SK-N-SH (cell line): ENCODE data around the gene NCOA5. TPM values are rescaled to one million over a fixed set of nuclear protein-coding genes. Genes with fewer than 3 reads are reported as not detected.

Experiments
- CTCF ChIA-PET: fragments of 300-600, 350-600 bp; formaldehyde crosslinking; extraction: SDS; loops from one replicate; lab custom pipeline; 2021; lab: Yijun Ruan, JAX
- POLR2A ChIA-PET: fragments of 350-600 bp; sonication (Branson Sonifier 250); formaldehyde crosslinking; extraction: SDS; loops from one replicate; lab custom pipeline; 2020; ENCODE audit warnings: antibody characterized with exemption, inconsistent platforms; lab: Yijun Ruan, JAX
- DNase-seq: peaks from one replicate; pipeline ENCODE4 v3.0.0; 2012
- H2AFZ ChIP-seq: fragments of 200-600 bp; sonication (generic); 2 replicates; pipeline ENCODE4 v1.8.1; 2016; ENCODE audit warnings: antibody characterized with exemption, mild to moderate bottlenecking, low read depth
- H3F3A ChIP-seq: fragments of 200-600 bp; sonication (generic); replicated peaks from 2 replicates; pipeline ENCODE3; 2016; ENCODE audit warnings: antibody characterized with exemption, mild to moderate bottlenecking; ENCODE audit not compliant: insufficient read depth
- H3K27ac ChIP-seq, 2 experiments: fragments of 200-500 bp in 1 of 2; fragments of 200-600 bp in 1 of 2; sonication (Bioruptor generic) in 1 of 2; sonication (generic), shearing (Covaris generic) in 1 of 2; 2 replicates each; pipeline versions ENCODE4 v1.5.1 to v1.6.1; 2014 to 2016; ENCODE audit warnings: low read depth in 2 of 2, inconsistent platforms in 1 of 2, low read length in 1 of 2, mild to moderate bottlenecking in 1 of 2, mixed read lengths in 1 of 2
- H3K27me3 ChIP-seq: fragments of 200-600 bp; sonication (generic), shearing (Covaris generic); 2 replicates; pipeline ENCODE4 v1.6.1; 2016; ENCODE audit warnings: mixed run types; ENCODE audit not compliant: insufficient read depth
- H3K36me3 ChIP-seq, 2 experiments: fragments of 200-500 bp in 1 of 2; fragments of 200-600 bp in 1 of 2; sonication (Bioruptor generic) in 1 of 2; sonication (generic) in 1 of 2; replicated peaks in 1 of 2; 2 replicates each; pipeline versions ENCODE3 to v1.5.1; 2014 to 2016; ENCODE audit warnings: low read length in 1 of 2, mild to moderate bottlenecking in 1 of 2; ENCODE audit not compliant: insufficient read depth in 2 of 2, control insufficient read depth in 1 of 2
- H3K4me1 ChIP-seq, 2 experiments: fragments of 200-500 bp in 1 of 2; fragments of 200-600 bp in 1 of 2; sonication (Bioruptor generic) in 1 of 2; sonication (generic), shearing (Covaris generic) in 1 of 2; 2 replicates each; pipeline versions ENCODE4 v1.5.1 to v1.6.1; 2014 to 2016; ENCODE audit warnings: low read depth in 1 of 2, low read length in 1 of 2, mixed run types in 1 of 2; ENCODE audit not compliant: insufficient read depth in 2 of 2, control insufficient read depth in 1 of 2
- H3K4me2 ChIP-seq: fragments of 200-600 bp; sonication (generic), shearing (Covaris generic); 2 replicates; pipeline ENCODE4 v1.6.1; 2017; ENCODE audit warnings: mixed run types
- H3K4me3 ChIP-seq, 2 experiments: fragments of 200-500 bp in 1 of 2; fragments of 200-600 bp in 1 of 2; sonication (Bioruptor generic) in 1 of 2; sonication (generic), shearing (Covaris generic) in 1 of 2; 2 replicates each; pipeline versions ENCODE4 v1.5.1 to v1.8.1; 2014 to 2016; ENCODE audit warnings: low read depth in 2 of 2, inconsistent platforms in 1 of 2, low read length in 1 of 2, mild to moderate bottlenecking in 1 of 2, mixed read lengths in 1 of 2, moderate library complexity in 1 of 2
- H3K79me2 ChIP-seq: fragments of 200-600 bp; sonication (generic); 2 replicates; pipeline ENCODE4 v1.8.1; 2017; ENCODE audit warnings: mild to moderate bottlenecking; ENCODE audit not compliant: insufficient read depth
- H3K9ac ChIP-seq: fragments of 200-600 bp; sonication (generic); 2 replicates; pipeline ENCODE4 v1.6.1; 2017; ENCODE audit warnings: mixed run types
- H3K9me2 ChIP-seq: fragments of 200-600 bp; sonication (generic); 2 replicates; pipeline ENCODE4 v1.6.1; 2017; ENCODE audit warnings: mixed run types
- H3K9me3 ChIP-seq: fragments of 200-600 bp; sonication (generic); 2 replicates; pipeline ENCODE4 v1.6.1; 2017; ENCODE audit warnings: mixed run types, mild to moderate bottlenecking, moderate library complexity
- H4K20me1 ChIP-seq: fragments of 200-600 bp; sonication (generic); 2 replicates; pipeline ENCODE4 v1.6.1; 2017; ENCODE audit warnings: mild to moderate bottlenecking, mixed run types; ENCODE audit not compliant: insufficient read depth
- CHD2 ChIP-seq: fragments of 150-350 bp; IDR thresholded peaks from 2 replicates; pipeline ENCODE4 v1.6.1; 2018; ENCODE audit warnings: low read length; ENCODE audit not compliant: partially characterized antibody
- FOXJ3 ChIP-seq: sonication (generic); formaldehyde crosslinking; IDR thresholded peaks from 2 replicates; pipeline ENCODE4 v1.5.1; 2020; ENCODE audit warnings: mild to moderate bottlenecking, missing genetic modification reagents
- FOXM1 ChIP-seq: IDR thresholded peaks from 2 replicates; pipeline ENCODE4 v1.4.0; 2012; ENCODE audit warnings: low read depth, mild to moderate bottlenecking
- GABPA ChIP-seq: IDR thresholded peaks from 2 replicates; pipeline ENCODE4 v1.4.0; 2012; ENCODE audit warnings: low read depth, mild to moderate bottlenecking
- GATA2 ChIP-seq: sonication (generic); formaldehyde crosslinking; IDR thresholded peaks from 2 replicates; pipeline ENCODE4 v1.5.0; 2020; ENCODE audit warnings: mild to moderate bottlenecking, missing genetic modification reagents
- MEF2A ChIP-seq: IDR thresholded peaks from 2 replicates; pipeline ENCODE4 v1.4.0; 2012; ENCODE audit warnings: low read depth, borderline replicate concordance
- MXI1 ChIP-seq: IDR thresholded peaks from 2 replicates; pipeline ENCODE4 v1.6.1; 2012; ENCODE audit warnings: mild to moderate bottlenecking, low read depth, low read length, improper control_type of control experiment
- PBX3 ChIP-seq: IDR thresholded peaks from 2 replicates; pipeline ENCODE4; 2012
- RAD21 ChIP-seq: IDR thresholded peaks from 2 replicates; pipeline ENCODE4 v1.6.1; 2012; ENCODE audit warnings: mild to moderate bottlenecking, low read length
- REST ChIP-seq: IDR thresholded peaks from 2 replicates; pipeline ENCODE4 v1.6.1; 2012; ENCODE audit warnings: mild to moderate bottlenecking, low read depth, low read length, moderate library complexity
- SIN3A ChIP-seq: IDR thresholded peaks from 2 replicates; pipeline ENCODE4 v1.6.1; 2012; ENCODE audit warnings: low read depth, mild to moderate bottlenecking, low read length, moderate library complexity, borderline replicate concordance
- TAF1 ChIP-seq: IDR thresholded peaks from 2 replicates; pipeline ENCODE4 v1.6.1; 2012; ENCODE audit warnings: low read depth, mild to moderate bottlenecking, low read length, moderate library complexity, borderline replicate concordance
- WGBS: methylation state at CpG from one replicate; pipeline ENCODE4 v1.1.6; 2017; ENCODE audit warnings: low lambda C conversion rate; 5-methylcytosine and 5-hydroxymethylcytosine counted together
- polyA plus RNA-seq, 3 experiments: library from polyadenylated mRNA; depleted of rRNA; stranded (reverse); fragments of >200 nt; gene quantifications; 2 replicates each; pipeline ENCODE4 v1.2.3, GENCODE V29; 2012

The NCOA5 gene
- polyA plus RNA-seq, 1 of the 3 experiments (the other 2 are of a cell fraction), result 20.4 TPM

GRCh38 chr20:46037036-46037435, 52.7 kb downstream of the NCOA5 start:
- Histone ChIP-seq H3K9me3 (no peaks in the 10 kb centered on the region), H3K4me3 (no peak overlapping the region), H2AFZ (no peak overlapping the region), H3K27ac (no peak overlapping the region), H3K9ac (no peak overlapping the region), H4K20me1 (no peaks in the 10 kb centered on the region; the same call in 1 of the 2 replicates), H3K4me2 (no peak overlapping the region), H3K27me3 (peaks cover 12% of the 10 kb centered on the region), H3K79me2 (no peaks in the 10 kb centered on the region), H3K4me1 (peaks cover 0 to 4% of the 10 kb centered on the region in 2 experiments; a peak in 1 of 4 replicates), H3K36me3 (no peaks in the 10 kb centered on the region), H3K9me2 (no peaks in the 10 kb centered on the region), H3F3A (no peaks in the 10 kb centered on the region)
- POLR2A ChIA-PET, result no interaction called here
- CTCF ChIA-PET, result no interaction called here
- TF ChIP-seq RAD21 (no peak), GABPA (no peak), TAF1 (no peak), FOXJ3 (CRISPR knock-in tag) (no peak)
- WGBS, result 24% methylated on average over 3 of the region's 5 CpGs
- DNase-seq, result no peak

- Histone ChIP-seq H3F3A (no peaks in the 10 kb centered on the region), H4K20me1 (no peaks in the 10 kb centered on the region; the same call in 1 of the 2 replicates), H2AFZ (no peak overlapping the region), H3K4me2 (no peak overlapping the region), H3K4me1 (peaks cover 0 to 5% of the 10 kb centered on the region in 2 experiments; a peak in 1 of 4 replicates), H3K9me3 (no peaks in the 10 kb centered on the region), H3K9ac (no peak overlapping the region), H3K36me3 (no peaks in the 10 kb centered on the region), H3K4me3 (no peak overlapping the region), H3K79me2 (no peaks in the 10 kb centered on the region), H3K27me3 (peaks cover 19% of the 10 kb centered on the region), H3K9me2 (no peaks in the 10 kb centered on the region), H3K27ac (no peak overlapping the region)
- no peak for DNase-seq
- ChIA-PET POLR2A (no interaction called here), CTCF (interaction anchor here (0.5 kb wide), 1 partner anchor 1200 kb away, joined by 3 read pairs; no protein-coding TSS in a partner anchor)
- no peak for TF ChIP-seq FOXM1
- no peak for TF ChIP-seq GABPA
- no peak for TF ChIP-seq GATA2 (CRISPR knock-in tag)
- no peak for TF ChIP-seq PBX3
- no peak for TF ChIP-seq CHD2
- no peak for TF ChIP-seq REST
- TF ChIP-seq SIN3A, result no peak
- no peak for TF ChIP-seq MEF2A
- TF ChIP-seq MXI1, result no peak
- 80% methylated on average over 8 of the region's 8 CpGs for WGBS
Measured at GRCh38 chr20:46036370-46036769, 53.4 kb downstream of the NCOA5 start.
